HuH-7 (cell line): ENCODE measurements around the gene TPM2.
"Not testable (repeated sequence)": the region's sequence is repeated elsewhere in the genome, so short reads cannot be mapped to it uniquely, and the experiment has no call there.

Experiments
- DNase-seq: peaks from one replicate; pipeline ENCODE4 v3.0.0; 2011; ENCODE audit warnings: low spot score

Gene TPM2

GRCh38 chr9:35653611-35654010 is 36.1 kb downstream of the TPM2 start:
- DNase-seq: no peak

GRCh38 chr9:35652829-35653209 is 36.9 kb downstream of the TPM2 start:
- DNase-seq: peak; percentile 2

DNA sequence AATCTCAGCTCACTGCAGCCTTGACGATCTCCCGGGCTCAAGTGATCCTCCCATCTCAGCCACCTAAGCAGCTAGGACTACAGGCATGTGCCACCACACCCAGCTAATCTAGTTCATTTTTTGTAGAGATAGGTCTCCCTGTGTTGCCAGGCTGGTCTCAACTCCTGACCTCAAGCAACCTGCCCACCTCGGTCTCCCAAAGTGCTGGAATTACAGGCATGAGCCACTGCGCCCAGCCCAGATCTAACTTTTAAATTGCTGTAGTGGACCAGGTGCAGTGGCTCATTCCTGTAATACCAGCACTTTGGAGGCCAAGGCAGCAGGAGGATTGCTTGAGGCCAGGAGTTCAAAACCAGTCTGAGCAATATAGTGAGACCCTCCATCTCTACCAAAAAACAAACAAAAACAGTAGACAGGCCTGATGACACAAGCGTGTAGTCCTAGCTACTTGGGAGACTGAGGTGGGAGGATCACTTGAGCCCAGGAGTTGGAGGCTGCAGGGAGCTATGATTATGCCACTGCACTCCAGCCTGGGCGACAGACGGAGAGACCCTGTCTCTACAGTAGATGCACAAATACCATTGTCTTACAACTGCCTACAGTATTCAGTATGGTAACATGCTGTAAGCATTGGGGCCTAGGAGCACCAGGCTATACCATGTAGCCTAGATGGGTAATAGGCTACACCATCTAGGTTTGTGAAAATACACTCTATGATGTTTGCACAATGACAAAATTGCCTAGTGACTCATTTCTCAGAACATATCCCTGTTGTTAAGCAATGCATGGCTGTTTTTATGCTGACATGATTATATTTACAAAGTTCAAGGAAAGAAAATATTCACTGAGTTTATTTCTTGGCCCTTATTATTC is 37.5 kb downstream of the TPM2 start:
- peak; percentile 23 for DNase-seq

- DNase-seq: no peak
Observed at GRCh38 chr9:35650341-35651158, 39.2 kb downstream of the TPM2 start, which contains the start of gene SIT1. TSS of gene SIT1 (minus strand) at chr9:35650931. CDS start at chr9:35650853, 78 bp downstream.

GRCh38 chr9:35649431-35650340 is 40.0 kb downstream of the TPM2 start:
- no peak for DNase-seq

GRCh38 chr9:35646533-35647265 is 43.0 kb downstream of the TPM2 start:
- DNase-seq: peak; percentile 91

GRCh38 chr9:35646153-35646532 is 43.6 kb downstream of the TPM2 start:
- DNase-seq: peak; percentile 68

GRCh38 chr9:35645736-35646135 is 44.0 kb downstream of the TPM2 start:
- DNase-seq: not testable (repeated sequence)

DNA sequence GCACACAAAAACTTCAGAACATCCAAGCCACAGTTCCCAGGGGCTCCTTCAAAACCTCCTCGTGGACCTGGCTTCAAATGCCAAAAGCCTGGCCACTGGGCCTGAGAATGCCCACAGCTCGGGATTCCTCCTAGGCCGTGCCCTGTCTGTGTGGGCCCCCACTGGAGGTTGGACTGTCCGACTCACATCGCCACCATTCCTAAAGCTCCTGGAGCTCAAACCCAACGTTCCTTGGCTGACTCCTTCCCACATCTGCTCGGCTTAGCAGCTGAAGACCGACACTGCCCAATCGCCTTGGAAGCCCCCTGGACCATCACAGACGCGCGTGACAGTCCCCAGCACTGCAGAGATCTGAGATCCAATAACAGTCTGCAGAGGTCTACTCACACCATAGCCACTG is 46.7 kb downstream of the TPM2 start:
- DNase-seq: no peak

DNA sequence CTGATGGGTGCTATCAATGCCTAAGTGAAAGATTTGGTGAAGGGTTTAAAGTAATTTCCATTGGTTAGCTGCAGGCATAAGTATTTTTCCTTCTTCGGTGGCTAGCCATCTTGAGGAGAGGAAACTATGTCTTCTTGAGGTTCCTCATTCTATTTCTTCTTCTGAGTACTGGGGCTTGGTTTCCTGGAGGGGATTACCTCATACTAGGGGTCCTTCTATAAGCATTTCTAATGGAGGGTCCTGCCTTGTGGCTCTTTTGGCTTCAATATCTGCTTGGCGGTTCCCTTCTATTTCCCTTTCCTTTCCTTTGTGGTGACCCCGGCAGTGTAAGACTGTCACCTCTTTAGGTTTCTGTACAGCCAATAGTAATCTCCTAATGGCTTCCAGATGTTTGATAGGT is 48.2 kb downstream of the TPM2 start:
- DNase-seq: not testable (repeated sequence)

DNA sequence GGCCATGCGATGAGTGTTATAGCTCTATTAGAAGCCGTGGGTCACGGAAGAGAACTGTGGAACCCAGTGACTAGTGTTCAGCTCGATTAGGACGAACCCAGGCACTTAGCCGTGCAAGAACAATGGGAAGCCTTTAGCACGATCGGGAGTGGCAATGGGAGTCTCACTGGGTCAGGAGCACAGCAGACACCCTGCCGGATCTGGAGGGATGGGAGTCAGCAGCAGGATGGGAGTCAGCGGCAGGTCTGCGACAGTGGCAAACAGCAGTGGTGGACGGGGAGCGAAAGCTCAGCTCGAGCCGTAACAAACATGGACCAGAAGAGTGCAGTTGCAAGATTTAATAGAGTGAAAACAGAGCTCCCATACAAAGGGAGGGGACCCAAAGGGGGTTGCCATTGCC is 49.3 kb downstream of the TPM2 start:
- not testable (repeated sequence) for DNase-seq

GRCh38 chr9:35639631-35640030 is 50.1 kb downstream of the TPM2 start:
- DNase-seq: no peak

DNA sequence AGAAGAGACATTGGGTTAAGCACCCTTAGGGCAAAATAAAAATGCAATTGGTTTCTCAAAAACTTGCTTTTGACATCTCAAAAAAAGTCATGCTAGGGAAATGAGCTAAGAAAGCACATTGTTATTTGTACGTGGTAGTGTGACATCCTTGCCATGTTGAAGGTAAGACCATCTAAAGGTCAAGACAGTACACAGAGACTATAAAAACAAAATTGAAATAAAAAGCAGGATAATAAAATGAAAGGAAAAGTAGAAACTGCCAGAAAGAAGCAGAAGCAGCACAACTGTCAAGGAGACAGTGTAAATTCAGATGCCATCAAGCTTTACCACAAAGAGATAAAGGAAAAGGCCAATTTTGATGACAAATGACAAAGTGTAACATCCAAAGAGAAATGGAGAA is 50.5 kb downstream of the TPM2 start:
- DNase-seq: not testable (repeated sequence)

DNA sequence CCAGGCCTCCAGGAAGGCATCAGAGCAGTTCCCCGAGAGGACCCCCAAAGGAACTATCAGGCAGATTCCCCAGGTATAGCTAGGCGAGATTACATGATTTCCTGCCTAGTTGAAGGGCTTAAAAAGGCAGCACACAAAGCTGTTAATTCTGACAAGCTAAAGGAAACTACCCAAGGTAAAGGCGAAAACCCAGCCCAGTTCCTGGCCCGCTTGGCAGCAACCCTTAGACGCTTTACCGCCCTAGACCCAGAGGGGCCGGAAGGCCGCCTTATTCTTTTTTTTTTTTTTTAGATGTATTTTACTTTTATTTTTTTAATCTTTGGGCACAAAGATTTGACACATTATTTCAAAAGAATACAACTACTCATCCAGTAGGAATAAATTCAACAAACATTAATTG is 51.0 kb downstream of the TPM2 start:
- DNase-seq: not testable (repeated sequence)

DNA sequence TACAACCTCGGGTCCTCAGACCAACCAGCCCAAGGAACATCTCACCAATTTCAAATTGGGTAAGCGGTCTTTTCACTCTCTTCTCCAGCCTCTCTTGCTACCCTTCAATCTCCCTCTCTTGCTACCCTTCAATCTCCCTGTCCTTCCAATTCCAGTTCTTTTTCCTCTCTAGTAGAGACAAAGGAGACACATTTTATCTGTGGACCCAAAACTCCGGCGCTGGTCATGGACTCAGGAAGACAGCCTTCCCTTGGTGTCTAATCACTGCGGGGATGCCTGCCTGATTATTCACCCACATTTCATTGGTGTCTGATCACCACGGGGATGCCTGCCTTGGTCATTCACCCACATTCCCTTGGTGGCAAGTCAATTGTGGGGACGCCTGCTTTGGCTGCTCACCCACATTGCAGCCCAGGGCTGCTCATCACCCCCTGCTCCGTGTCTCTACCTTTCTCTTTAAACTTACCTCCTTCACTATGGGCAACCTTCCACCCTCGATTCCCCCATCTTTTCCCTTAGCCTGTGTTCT is 52.2 kb downstream of the TPM2 start:
- not testable (repeated sequence) for DNase-seq

- DNase-seq: not testable (repeated sequence)
Observed at GRCh38 chr9:35636877-35637246, 52.9 kb downstream of the TPM2 start.

GRCh38 chr9:35636135-35636876 is 53.4 kb downstream of the TPM2 start:
- DNase-seq: no peak

GRCh38 chr9:35635730-35636129 is 54.0 kb downstream of the TPM2 start:
- DNase-seq: no peak
